ENCODE measurements around the gene TMEM31. TPM values are rescaled to one million over a fixed set of nuclear protein-coding genes. Genes with fewer than 3 reads are reported as not detected.
"Not testable (repeated sequence)": the region's sequence is repeated elsewhere in the genome, so short reads cannot be mapped to it uniquely, and the experiment has no call there.

The TMEM31 gene
- polyA plus RNA-seq, 1 donor, result 0.99 TPM

DNA sequence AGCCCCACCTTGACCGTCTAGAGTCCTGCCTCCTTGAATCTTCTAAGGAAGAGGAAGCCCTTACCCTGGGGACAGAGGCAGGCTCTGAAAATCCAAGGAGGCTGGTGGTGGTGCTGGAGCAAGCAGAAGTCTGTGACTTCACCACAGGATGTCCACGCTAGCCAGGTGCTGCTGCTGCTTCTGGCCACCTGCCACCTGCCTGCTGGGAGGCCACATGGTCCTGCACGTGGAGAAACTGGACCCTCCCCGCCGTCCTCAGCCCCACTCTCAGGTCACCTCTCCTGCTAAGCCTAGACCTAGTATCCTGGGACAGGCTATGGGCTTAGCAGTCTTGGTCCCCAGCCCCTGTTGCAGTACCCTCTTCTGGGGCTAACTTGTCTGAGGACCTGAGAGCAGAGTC, 15.8 kb downstream of the TMEM31 start:
- DNase-seq (ENCODE audit: low read depth), result no peak

GRCh38 chrX:103727115-103727514, 16.4 kb downstream of the TMEM31 start:
- DNase-seq (ENCODE audit: low read depth), result no peak

DNA sequence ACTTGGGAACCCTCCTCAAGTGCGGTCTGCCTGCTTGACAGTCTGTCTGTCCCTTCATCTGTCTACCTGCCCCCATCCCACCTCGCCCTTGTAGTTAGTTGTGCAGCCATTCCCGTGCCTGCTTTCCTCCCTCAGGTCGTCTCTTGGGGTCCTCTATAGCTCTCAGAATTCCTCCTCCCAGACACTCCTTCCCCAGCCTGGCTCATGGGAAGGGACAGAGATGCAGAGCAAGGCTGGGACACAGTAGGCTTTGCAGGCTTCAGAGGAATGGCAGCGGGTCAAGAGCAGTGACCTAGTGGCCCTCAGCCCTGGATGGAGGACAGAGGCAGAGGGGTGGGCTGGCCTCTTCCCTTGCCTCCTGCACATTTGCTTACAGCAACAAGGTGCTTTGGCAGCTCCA, 18.3 kb downstream of the TMEM31 start:
- no peak for DNase-seq (ENCODE audit: low read depth)

DNA sequence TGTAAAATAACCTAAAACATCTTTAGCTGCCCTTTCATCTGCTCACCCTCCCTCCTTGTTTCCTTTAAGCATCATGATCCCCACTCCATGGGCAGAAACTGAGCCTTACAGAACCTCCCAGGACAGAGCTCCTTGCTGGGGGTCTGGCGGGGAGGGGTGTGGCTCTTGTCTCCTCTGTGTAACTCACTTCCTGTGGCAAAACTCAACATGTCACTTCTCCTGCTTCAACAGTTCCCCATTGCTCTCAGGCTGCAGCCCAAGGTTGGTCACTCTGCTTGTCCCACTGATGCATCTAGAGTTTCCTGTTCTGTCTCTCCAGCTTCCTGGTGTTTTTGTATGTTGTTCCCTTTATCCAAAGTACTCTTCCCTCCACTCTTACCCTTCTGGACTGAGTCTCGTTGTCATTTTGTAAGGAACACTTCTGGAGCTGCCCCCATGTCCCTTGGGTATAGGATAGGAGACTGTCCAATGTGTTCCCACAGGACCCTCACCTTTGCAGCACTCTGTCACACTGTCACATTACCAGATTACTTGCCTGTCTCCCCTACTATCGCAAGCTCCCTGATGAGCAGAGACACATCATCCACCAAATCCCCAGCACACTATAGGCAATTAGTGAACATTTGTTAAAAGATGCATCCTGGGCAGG, 19.6 kb downstream of the TMEM31 start:
- no peak for DNase-seq (ENCODE audit: low read depth)

GRCh38 chrX:103730796-103731493, 20.2 kb downstream of the TMEM31 start:
- DNase-seq (ENCODE audit: low read depth), result peak; percentile 72

DNA sequence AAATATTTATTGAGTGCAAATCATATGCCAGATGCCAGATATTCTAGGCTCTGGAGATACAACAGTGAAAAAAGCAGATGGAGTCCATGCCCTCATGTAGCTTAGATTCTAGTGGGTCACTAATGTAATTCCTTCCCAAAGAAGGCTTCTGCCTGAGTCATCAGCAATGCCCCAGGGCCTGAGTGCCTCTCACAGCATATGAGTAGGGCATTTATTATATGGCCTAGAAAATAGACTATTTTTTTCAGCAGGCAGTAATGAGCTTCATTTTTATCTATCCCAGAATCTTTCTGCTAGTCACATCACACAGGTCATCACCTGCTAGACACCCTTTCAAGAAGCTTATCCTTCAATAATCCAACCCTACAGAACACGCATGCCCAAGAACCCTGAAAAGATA, 22.3 kb downstream of the TMEM31 start:
- DNase-seq (ENCODE audit: low read depth), result no peak

GRCh38 chrX:103734125-103734760, 23.5 kb downstream of the TMEM31 start:
- DNase-seq (ENCODE audit: low read depth), result no peak

DNA sequence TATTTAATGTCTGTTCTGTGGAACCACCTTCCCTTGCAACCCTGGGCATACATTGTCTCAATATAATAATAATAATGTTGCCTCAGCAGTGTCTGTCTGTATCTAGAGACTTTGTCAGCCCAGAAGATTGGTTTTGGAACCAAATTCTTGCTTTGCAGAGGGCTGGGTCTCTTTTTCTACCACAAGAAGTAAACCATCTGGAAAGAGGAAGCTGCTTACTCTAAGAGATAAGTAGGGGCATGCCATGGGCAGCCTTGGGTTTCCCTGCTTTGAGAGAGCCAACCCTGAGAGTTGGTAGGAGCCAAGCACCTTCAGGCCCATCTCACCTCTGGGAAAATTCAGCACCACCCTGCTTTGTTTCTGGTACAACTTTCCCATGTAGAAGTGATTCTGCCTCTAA, 27.0 kb downstream of the TMEM31 start:
- no peak for DNase-seq (ENCODE audit: low read depth)

DNA sequence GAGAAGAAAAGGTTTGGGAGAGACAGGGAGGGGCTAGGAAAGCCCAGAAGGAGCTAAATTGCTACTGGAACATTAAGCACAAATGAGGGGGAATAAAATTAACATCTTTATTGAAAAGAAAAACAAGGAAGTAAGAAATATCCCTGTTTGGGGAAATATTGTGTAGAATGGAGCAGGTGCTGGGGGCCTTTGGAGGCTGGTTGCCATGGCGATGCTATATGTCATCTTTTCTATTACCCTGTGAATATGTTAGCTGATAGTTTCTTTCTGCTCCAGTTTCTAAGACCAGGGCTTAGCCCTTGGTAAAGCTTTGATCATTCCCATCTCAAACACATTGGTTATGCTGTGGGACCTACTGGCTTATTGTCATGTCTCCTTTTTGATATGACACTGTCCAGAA, 28.7 kb downstream of the TMEM31 start:
- DNase-seq (ENCODE audit: low read depth), result no peak

DNA sequence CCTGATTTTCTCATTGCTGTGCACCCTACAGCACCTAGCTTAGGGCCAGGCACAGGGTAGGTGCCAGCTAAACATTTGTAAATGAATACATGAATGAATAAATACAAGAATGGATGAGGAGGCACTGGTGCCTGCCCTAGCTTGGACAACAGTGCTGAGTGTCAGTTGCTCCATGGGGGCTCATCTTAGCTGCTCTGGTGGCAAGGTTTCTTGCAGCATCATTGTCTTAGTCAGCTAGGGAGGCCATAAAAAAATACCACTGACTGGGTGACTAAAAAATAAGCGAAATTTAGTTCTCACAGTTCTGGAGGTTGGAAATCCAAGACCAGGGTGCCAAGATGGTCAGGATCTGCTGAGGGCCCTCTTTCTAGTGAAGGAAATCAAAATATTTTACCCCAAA, 31.2 kb downstream of the TMEM31 start:
- DNase-seq (ENCODE audit: low read depth), result no peak

- no peak for DNase-seq (ENCODE audit: low read depth)
Measured at GRCh38 chrX:103742339-103742738, 31.6 kb downstream of the TMEM31 start.

GRCh38 chrX:103747163-103747562, 36.5 kb downstream of the TMEM31 start:
- DNase-seq (ENCODE audit: low read depth), result no peak

DNA sequence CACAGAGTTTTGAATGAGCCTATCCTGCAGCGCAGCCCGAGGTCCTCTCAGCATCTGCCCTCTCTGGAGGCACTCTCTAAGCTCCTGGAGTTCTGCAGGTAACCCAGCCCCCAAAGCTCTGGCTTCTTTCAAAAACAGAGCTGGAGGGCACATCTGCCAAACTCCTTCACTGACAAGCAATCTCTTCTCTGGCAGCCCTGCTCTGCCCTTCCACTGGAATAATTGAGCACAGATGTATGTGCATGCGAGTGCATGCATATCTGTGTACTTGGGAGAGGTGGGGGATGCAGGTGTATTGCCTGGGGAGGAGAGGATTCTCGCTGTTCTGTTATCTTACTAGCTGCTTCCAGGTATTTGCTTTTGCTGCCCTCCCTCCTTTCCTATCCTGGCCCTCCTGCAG, 43.7 kb downstream of the TMEM31 start:
- DNase-seq (ENCODE audit: low read depth), result no peak

GRCh38 chrX:103756736-103757135, 46.0 kb downstream of the TMEM31 start:
- no peak for DNase-seq (ENCODE audit: low read depth)

GRCh38 chrX:103758555-103758954, 47.8 kb downstream of the TMEM31 start:
- no peak for DNase-seq (ENCODE audit: low read depth)

GRCh38 chrX:103763541-103763940, 52.8 kb downstream of the TMEM31 start:
- DNase-seq (ENCODE audit: low read depth), result not testable (repeated sequence)

Other genes starting within 250 kb of the TMEM31 start
- gene RAB40A, start 191.4 kb upstream of the TMEM31 start, polyA plus RNA-seq (ENCODE audit: insufficient read length), result 1.1 TPM
- gene TCEAL4, start 125.4 kb upstream of the TMEM31 start, polyA plus RNA-seq (ENCODE audit: insufficient read length), result 78.0 TPM
- gene TCEAL3, start 102.9 kb upstream of the TMEM31 start, polyA plus RNA-seq (ENCODE audit: insufficient read length), result 9.4 TPM
- 69.1 TPM for gene TCEAL1, start 81.9 kb upstream of the TMEM31 start, polyA plus RNA-seq (ENCODE audit: insufficient read length)
- gene MORF4L2, start 24.2 kb upstream of the TMEM31 start, polyA plus RNA-seq (ENCODE audit: insufficient read length), result 249 TPM
- 54.6 TPM for gene PLP1, start 65.9 kb downstream of the TMEM31 start, polyA plus RNA-seq (ENCODE audit: insufficient read length)
- 35.1 TPM for gene RAB9B, start 121.3 kb downstream of the TMEM31 start, polyA plus RNA-seq (ENCODE audit: insufficient read length)

Measured in forelimb muscle (tissue), 1 donor.